Measurements from ENCODE around the gene YES1. TPM values are rescaled to one million over a fixed set of nuclear protein-coding genes. Genes with fewer than 3 reads are reported as not detected.
"Not testable (repeated sequence)": the region's sequence is repeated elsewhere in the genome, so short reads cannot be mapped to it uniquely, and the experiment has no call there.

Gene YES1
- total and polyA plus RNA-seq, 5 donors, result 9.2 to 25.9 (median 25.0) TPM

DNA sequence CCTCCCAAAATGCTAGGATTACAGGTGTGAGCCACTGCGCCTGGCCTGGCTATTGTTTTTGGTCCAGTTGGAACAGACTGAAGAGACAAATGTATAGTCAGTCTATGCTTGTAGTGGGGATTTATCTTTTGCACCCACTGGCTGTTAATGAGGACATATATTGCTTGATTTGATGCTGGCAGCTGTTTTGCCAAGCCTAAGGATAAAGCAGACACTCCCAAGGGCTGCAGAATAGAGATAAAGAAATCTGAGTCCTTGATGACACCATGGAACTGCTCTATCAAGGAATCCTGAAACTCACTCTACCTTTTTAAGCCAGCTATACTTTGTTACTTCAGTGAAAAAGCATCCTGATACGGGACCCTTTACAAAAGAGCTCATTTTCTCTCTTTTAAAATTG, 56.5 kb downstream of the YES1 start:
- DNase-seq (no peak), ATAC-seq (no peak)
- Histone ChIP-seq H3K4me1 (ENCODE audit: control insufficient read depth, insufficient read depth, low read length) (no peaks in the 10 kb centered on the region), H3K27me3 (ENCODE audit: control insufficient read depth, insufficient read depth) (no peaks in the 10 kb centered on the region), H3K9me3 (ENCODE audit: control insufficient read depth, low read length) (no peaks in the 10 kb centered on the region), H3K27ac (ENCODE audit: low read length) (no peak overlapping the region), H3K4me3 (ENCODE audit: low read length) (no peak overlapping the region)
- 72% methylated on average over 2 of the region's 2 CpGs for WGBS
- intact Hi-C loops (cut with DNase I), result no loop called here

DNA sequence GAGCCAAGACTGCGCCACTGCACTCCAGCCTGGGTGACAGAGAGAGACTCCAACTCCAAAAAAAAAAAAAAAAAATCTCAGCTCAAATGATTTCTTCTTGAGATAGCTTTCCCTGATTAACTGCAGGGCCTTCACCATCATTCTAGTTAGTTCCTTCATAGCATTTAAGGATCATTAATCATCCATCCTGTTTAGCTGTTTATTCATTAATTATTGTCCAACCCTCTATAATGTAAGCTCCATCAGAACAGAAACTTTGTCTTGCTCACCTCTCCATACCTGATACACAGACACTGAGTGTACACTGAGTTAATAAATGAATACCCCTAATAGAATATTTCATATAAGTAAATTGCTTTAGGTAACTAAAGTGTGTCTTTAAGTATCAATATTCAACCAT, 57.4 kb downstream of the YES1 start:
- Histone ChIP-seq H3K4me3 (ENCODE audit: low read length) (no peak overlapping the region), H3K4me1 (ENCODE audit: control insufficient read depth, insufficient read depth, low read length) (no peaks in the 10 kb centered on the region), H3K9me3 (ENCODE audit: control insufficient read depth, low read length) (no peaks in the 10 kb centered on the region), H3K27ac (ENCODE audit: low read length) (no peak overlapping the region), H3K27me3 (ENCODE audit: control insufficient read depth, insufficient read depth) (no peaks in the 10 kb centered on the region)
- no peak for ATAC-seq
- intact Hi-C loops (cut with DNase I), result no loop called here
- DNase-seq, result no peak
- WGBS, result 93% methylated on average over 1 of the region's 1 CpG

DNA sequence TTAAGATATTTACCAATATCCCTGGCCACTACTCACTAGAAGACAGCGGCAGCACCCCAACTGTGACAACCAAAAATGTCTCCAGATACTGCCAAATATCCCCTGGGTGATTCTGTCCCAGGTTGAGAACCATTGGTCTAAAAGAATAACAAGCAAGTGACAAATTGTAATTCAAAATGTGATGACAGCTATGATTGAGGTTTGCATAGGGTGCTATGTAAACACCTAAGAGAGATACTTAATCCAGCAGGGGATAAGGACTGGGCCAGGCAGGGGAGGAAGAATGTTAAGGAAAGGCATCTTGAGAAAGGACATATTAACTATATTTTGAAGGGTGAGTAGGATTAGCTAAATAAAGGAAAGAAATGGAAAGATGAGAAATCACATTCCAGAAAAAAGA, 61.6 kb downstream of the YES1 start:
- H3K27me3 ChIP-seq (ENCODE audit: control insufficient read depth, insufficient read depth), result no peaks in the 10 kb centered on the region
- DNase-seq, result no peak
- H3K27ac ChIP-seq (ENCODE audit: low read length), result no peak overlapping the region
- intact Hi-C loops (cut with DNase I), result no loop called here
- no peak for ATAC-seq
- no peak overlapping the region for H3K4me3 ChIP-seq (ENCODE audit: low read length)
- H3K9me3 ChIP-seq (ENCODE audit: control insufficient read depth, low read length), result no peaks in the 10 kb centered on the region
- H3K4me1 ChIP-seq (ENCODE audit: control insufficient read depth, insufficient read depth, low read length), result no peaks in the 10 kb centered on the region
- WGBS, result 85% methylated on average over 1 of the region's 1 CpG

DNA sequence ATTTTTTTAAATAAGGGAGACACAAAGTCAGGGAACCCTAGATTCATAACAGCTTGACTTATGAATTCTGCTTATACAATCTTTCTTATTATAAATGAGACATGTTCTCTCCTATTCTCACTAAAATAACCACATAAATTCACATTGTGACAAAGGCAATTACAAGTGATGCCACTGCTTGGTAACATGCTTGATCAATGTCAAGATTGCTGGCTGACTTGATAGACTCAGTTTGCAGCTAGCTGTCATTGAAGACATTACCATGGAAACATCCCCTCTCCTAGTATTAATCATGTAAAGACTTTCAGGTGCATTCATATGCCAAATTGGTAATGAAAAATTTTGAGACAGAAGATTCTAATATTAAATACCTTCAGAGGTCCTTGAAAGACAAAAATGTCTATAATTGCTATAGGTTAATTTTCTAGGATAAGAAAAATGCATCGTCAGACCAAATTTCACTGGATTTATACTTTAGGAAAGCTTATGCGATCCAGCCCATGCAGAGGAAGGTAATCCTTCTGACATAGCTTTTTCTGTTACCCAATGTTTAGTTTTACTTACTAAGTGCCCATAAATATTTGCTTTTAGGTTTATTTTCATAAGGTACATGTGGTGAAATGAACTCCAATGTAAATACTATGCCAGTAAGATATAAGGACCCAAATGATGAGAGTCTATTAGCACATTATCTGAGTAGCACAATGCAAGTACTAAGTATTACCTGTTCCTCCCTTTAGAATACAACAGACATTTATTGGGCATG, 67.0 kb downstream of the YES1 start:
- H3K27me3 ChIP-seq (ENCODE audit: control insufficient read depth, insufficient read depth), result no peaks in the 10 kb centered on the region
- DNase-seq (no peak), ATAC-seq (no peak)
- H3K4me3 ChIP-seq (ENCODE audit: low read length), result no peak overlapping the region
- no peak overlapping the region for H3K27ac ChIP-seq (ENCODE audit: low read length)
- intact Hi-C loops (cut with DNase I), result loop anchor here in 3 of 4 donors (5.0 kb wide), 3 partner anchors 77 to 92 kb away; no protein-coding TSS in a partner anchor
- WGBS, result 97% methylated on average over 2 of the region's 2 CpGs
- H3K4me1 ChIP-seq (ENCODE audit: control insufficient read depth, insufficient read depth, low read length), result no peaks in the 10 kb centered on the region
- H3K9me3 ChIP-seq (ENCODE audit: control insufficient read depth, low read length), result no peaks in the 10 kb centered on the region

DNA sequence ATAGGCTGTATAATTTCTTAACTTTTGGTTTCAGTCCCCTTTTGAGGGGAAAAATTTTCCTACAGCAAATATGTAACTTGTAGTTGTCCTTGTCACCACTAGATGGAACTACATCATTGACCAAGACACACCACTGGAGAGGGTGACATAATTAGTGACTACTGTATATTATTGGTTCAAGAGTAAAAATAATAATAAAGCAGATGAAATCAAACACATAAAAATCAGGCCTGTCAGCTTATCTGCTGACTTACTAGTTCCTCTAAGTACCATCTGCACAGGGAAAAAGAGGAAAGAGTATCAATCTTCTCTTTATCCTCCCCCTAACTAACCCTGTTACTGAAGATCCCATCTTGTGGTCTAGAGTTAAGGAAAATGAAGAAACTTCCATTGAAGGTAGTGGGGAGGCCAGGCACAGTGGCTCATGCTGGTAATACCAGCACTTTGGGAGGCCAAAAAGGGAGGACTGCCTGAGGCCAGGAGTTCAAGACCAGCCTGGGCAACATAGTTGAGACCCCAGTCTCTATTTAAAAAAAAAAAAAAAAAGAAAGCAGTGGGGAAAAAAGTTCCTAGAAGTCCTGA, 70.0 kb downstream of the YES1 start:
- Histone ChIP-seq H3K27ac (ENCODE audit: low read length) (no peak overlapping the region), H3K4me1 (ENCODE audit: control insufficient read depth, insufficient read depth, low read length) (no peaks in the 10 kb centered on the region), H3K27me3 (ENCODE audit: control insufficient read depth, insufficient read depth) (no peaks in the 10 kb centered on the region), H3K4me3 (ENCODE audit: low read length) (no peak overlapping the region), H3K9me3 (ENCODE audit: control insufficient read depth, low read length) (no peaks in the 10 kb centered on the region)
- DNase-seq (no peak), ATAC-seq (peak; percentile 65 to 79)
- intact Hi-C loops (cut with DNase I), result loop anchor here (2.0 to 5.0 kb wide), 3 partner anchors 89 to 95 kb away; no protein-coding TSS in a partner anchor

DNA sequence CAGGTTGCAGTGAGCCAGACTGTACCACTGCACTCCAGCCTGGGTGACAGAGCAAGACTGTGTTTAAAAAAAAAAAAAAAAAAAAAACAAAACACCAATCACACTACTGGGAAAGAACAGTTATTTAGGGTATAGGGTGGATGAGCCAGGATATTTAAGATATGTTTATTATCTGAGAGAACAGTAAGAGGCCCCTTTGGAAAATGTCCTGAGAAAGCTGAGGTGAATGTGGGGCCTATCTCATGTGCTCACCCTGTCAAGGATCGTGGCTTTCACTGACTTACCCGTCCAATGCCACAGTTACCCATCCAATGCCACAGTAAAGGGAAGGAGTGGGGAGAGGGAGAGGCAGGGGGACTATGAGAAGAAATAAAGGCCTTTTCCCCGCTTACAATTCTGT, 79.7 kb downstream of the YES1 start:
- no peak overlapping the region for H3K27ac ChIP-seq (ENCODE audit: low read length)
- ATAC-seq, result no peak
- intact Hi-C loops (cut with DNase I), result no loop called here
- WGBS, result 91% methylated on average over 3 of the region's 3 CpGs
- no peak overlapping the region for H3K4me3 ChIP-seq (ENCODE audit: low read length)
- no peak for DNase-seq
- H3K9me3 ChIP-seq (ENCODE audit: control insufficient read depth, low read length), result no peaks in the 10 kb centered on the region
- no peaks in the 10 kb centered on the region for H3K27me3 ChIP-seq (ENCODE audit: control insufficient read depth, insufficient read depth)
- H3K4me1 ChIP-seq (ENCODE audit: control insufficient read depth, insufficient read depth, low read length), result no peaks in the 10 kb centered on the region

DNA sequence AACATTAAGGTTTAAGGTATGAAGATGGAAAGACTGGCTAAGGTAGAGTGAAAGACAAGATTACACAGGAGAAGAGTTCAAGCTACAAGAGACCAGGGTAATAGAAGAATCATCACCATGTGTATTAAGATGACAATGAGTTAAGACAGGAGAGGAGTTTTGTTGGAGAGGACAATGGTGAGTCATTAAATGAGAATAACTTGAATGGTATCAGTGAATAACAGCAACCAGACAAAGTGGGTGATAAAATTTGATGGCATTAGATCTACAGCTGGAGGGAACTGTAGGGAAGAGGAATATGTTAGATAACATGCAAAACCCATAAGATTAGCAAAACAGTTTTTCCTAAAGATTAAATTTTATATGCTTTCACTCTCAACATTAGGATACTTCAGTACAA, 80.9 kb downstream of the YES1 start:
- DNase-seq, result no peak
- no peak for ATAC-seq

DNA sequence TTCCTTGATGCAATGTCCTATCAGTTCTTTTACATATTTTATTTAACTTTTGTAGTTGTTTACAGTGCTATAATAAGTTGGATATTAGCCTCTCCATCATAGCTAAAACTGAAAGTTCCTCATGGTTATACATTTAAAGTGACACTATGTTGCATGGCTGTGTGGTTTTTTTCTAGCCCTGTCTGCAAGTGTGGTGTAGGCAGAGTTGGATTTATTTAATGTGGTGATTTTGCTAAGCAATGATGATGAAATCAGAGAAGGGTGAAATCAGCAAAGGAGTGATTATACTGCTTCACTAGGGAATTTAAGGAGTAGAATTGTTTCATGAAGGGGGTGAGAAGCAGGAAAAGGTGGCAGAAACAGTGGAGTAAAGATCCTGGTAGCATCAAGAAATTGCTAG, 81.3 kb downstream of the YES1 start:
- Histone ChIP-seq H3K27me3 (ENCODE audit: control insufficient read depth, insufficient read depth) (no peaks in the 10 kb centered on the region), H3K4me1 (ENCODE audit: control insufficient read depth, insufficient read depth, low read length) (no peaks in the 10 kb centered on the region), H3K9me3 (ENCODE audit: control insufficient read depth, low read length) (no peaks in the 10 kb centered on the region), H3K27ac (ENCODE audit: low read length) (no peak overlapping the region), H3K4me3 (ENCODE audit: low read length) (no peak overlapping the region)
- ATAC-seq, result no peak
- intact Hi-C loops (cut with DNase I), result no loop called here
- DNase-seq, result no peak

More for the DNA sequence above, 80.9 kb downstream of the YES1 start:
- Histone ChIP-seq H3K4me1 (ENCODE audit: control insufficient read depth, insufficient read depth, low read length) (no peaks in the 10 kb centered on the region), H3K9me3 (ENCODE audit: control insufficient read depth, low read length) (no peaks in the 10 kb centered on the region), H3K4me3 (ENCODE audit: low read length) (no peak overlapping the region), H3K27me3 (ENCODE audit: control insufficient read depth, insufficient read depth) (no peaks in the 10 kb centered on the region), H3K27ac (ENCODE audit: low read length) (no peak overlapping the region)
- intact Hi-C loops (cut with DNase I), result no loop called here

DNA sequence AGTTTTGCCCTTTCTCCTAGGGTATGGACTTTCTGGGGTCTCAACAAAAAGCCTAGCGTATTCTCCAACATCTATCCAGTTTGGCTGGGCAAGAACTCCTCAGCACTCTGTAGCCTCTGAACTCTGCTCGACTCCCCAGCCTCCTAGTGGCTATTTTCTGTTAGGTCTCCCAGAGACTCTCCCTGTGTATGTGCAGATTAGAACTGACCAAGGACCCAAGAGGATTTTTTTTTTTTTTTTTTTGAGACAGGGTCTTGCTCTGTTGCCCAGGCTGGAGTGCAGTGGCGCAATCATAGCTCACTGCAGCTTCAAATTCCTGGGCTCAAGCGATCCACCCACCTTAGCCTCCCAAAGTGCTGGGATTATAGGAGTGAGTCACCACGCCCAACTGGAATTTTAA, 81.9 kb downstream of the YES1 start:
- intact Hi-C loops (cut with DNase I); H3K27me3 ChIP-seq (ENCODE audit: control insufficient read depth, insufficient read depth); H3K4me1 ChIP-seq (ENCODE audit: control insufficient read depth, insufficient read depth, low read length); H3K27ac ChIP-seq (ENCODE audit: low read length); DNase-seq; ATAC-seq; H3K9me3 ChIP-seq (ENCODE audit: control insufficient read depth, low read length); H3K4me3 ChIP-seq (ENCODE audit: low read length): not testable (repeated sequence)
- WGBS, result 96% methylated on average over 5 of the region's 5 CpGs

DNA sequence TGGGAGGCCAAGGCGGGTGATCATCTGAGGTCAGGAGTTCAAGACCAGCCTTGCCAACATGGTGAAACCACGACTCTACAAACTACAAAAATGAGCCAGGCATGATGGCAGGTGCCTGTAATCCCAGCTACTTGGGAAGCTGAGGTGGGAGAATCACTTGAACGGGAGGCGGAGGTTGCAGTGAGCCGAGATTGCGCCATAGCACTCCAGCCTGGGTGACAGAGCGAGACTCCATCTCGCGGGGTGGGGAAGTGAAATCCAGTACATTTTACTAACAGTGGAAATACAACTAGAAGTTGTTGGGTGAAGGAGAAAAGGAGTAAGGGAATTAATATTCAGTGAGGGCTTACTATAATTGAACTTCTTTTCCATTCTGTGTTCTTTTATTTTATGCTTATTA, 86.4 kb downstream of the YES1 start:
- WGBS, result 93% methylated on average over 9 of the region's 9 CpGs
- Histone ChIP-seq H3K4me1 (ENCODE audit: control insufficient read depth, insufficient read depth, low read length) (no peaks in the 10 kb centered on the region), H3K9me3 (ENCODE audit: control insufficient read depth, low read length) (no peaks in the 10 kb centered on the region), H3K27me3 (ENCODE audit: control insufficient read depth, insufficient read depth) (no peaks in the 10 kb centered on the region), H3K4me3 (ENCODE audit: low read length) (no peak overlapping the region), H3K27ac (ENCODE audit: low read length) (no peak overlapping the region)
- intact Hi-C loops (cut with DNase I), result no loop called here
- no peak for ATAC-seq
- DNase-seq, result no peak

DNA sequence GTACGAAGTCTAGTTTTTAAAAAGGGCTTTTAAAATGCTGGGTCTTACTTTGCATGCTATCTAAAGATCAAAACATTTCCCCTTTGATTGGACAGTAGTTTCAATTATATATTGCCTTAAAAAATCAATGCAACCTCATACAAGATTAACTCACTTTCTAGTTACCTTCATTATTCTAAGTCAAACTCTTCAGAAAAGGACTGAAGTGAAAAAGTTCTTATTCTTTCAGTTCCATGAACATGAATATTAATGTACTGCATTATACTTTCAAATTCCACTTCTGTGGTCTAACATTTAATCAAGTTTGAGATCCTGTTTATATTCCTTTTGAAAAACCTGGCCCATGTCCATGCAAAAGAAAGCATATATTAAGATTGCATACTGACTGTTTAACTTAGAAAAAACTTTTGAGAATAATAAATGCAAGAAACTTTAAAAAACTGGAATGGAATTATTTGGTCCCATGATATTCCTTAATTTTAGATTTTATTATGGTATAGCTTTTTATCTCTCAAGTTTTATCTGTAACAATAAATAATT, 88.4 kb downstream of the YES1 start:
- Histone ChIP-seq H3K9me3 (ENCODE audit: control insufficient read depth, low read length) (no peaks in the 10 kb centered on the region), H3K27me3 (ENCODE audit: control insufficient read depth, insufficient read depth) (no peaks in the 10 kb centered on the region), H3K27ac (ENCODE audit: low read length) (no peak overlapping the region), H3K4me3 (ENCODE audit: low read length) (no peak overlapping the region), H3K4me1 (ENCODE audit: control insufficient read depth, insufficient read depth, low read length) (no peaks in the 10 kb centered on the region)
- no peak for ATAC-seq
- 92% methylated on average over 1 of the region's 1 CpG for WGBS
- intact Hi-C loops (cut with DNase I), result no loop called here
- DNase-seq, result no peak
